Astrocyte (in vitro differentiated cells and primary cell): ENCODE measurements around the gene RALGDS.

ENCODE experiments used
- EZH2 ChIP-seq: IDR thresholded peaks from 2 replicates; pipeline ENCODE4 v1.6.1; 2012; ENCODE audit warnings: mild to moderate bottlenecking, low read length, inconsistent platforms; ENCODE audit not compliant: insufficient read depth
- TF ChIP-seq, protein P1 (sequence below): IDR thresholded peaks from 2 replicates; pipeline ENCODE4 v1.5.1; 2011; ENCODE audit warnings: low read depth, mild to moderate bottlenecking, inconsistent platforms, low read length, moderate library complexity; ENCODE audit not compliant: insufficient read depth

DNA sequence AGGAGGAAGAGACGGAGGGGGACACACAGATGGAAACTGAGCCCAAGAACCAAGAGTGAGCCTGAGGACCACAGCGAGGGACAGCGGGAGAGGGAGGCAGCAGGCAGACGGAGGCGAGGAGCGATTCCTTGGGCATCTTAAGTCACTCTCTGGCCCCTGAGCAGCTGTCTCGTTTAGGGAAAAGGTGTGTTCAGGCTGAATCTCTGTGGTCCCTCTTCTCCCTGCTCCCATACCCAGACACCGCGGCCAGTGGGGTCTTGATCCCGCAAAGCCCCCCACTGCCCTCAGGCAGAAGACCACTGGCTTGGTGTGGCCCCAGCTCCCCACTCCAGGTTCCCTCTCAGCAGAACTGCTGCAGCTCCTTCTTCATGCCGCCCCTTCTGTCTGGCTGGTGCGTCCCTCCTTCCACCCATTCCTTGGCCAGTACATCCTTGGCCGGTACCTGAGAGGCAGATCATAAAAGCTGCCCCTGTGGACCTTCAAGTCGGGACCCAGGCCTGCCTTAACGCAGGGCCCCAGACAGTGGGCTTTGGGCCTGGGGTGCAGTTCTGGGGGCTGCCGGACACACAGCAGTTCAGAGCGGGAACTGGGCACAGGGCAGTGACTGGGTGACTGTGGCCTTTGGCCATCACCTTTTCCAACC is 5.8 kb upstream of the RALGDS start:
- TF ChIP-seq, protein P1, sequence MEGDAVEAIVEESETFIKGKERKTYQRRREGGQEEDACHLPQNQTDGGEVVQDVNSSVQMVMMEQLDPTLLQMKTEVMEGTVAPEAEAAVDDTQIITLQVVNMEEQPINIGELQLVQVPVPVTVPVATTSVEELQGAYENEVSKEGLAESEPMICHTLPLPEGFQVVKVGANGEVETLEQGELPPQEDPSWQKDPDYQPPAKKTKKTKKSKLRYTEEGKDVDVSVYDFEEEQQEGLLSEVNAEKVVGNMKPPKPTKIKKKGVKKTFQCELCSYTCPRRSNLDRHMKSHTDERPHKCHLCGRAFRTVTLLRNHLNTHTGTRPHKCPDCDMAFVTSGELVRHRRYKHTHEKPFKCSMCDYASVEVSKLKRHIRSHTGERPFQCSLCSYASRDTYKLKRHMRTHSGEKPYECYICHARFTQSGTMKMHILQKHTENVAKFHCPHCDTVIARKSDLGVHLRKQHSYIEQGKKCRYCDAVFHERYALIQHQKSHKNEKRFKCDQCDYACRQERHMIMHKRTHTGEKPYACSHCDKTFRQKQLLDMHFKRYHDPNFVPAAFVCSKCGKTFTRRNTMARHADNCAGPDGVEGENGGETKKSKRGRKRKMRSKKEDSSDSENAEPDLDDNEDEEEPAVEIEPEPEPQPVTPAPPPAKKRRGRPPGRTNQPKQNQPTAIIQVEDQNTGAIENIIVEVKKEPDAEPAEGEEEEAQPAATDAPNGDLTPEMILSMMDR, result no peak
- TF ChIP-seq EZH2, result no peak
